HCT116 (cell line): ENCODE results near the gene DENND1A. TPM values are rescaled to one million over a fixed set of nuclear protein-coding genes. Genes with fewer than 3 reads are reported as not detected.

Source experiments
- ATAC-seq: fragments of 200-7000 bp; cut with Tn5 transposase; 2 replicates; pipeline ENCODE4 v1.9.1; 2020; ENCODE audit warnings: mild to moderate bottlenecking, moderate library complexity
- BruUV-seq: library from RNA; stranded (reverse); fragments of 400-500 nt; replicated peaks from 2 replicates; lab custom pipeline; 2021; lab: Mats Ljungman, UMichigan
- CTCF ChIA-PET: fragments of 300-600 bp; sonication (Branson Sonifier 250); formaldehyde crosslinking; loops from one replicate; lab custom pipeline; 2021; ENCODE audit warnings: antibody characterized with exemption; lab: Charles Lee
- POLR2A ChIA-PET: fragments of 300-600, 350-600 bp; sonication (Branson Sonifier 250); formaldehyde crosslinking; loops from one replicate; lab custom pipeline; 2021; ENCODE audit warnings: antibody characterized with exemption; lab: Charles Lee
- RAD21 ChIA-PET, 2 experiments: fragments of 300-600 bp; sonication (Branson Sonifier 250); formaldehyde crosslinking; loops; one replicate each; lab custom pipeline; 2023; ENCODE audit warnings: low total read pairs in 2 of 2; ENCODE audit not compliant: uncharacterized antibody in 2 of 2, unreplicated experiment in 2 of 2, low non-redundant PET in 1 of 2; lab: Charles Lee
- DNase-seq: peaks from one replicate; pipeline ENCODE4 v3.0.0-alpha.2; 2010; ENCODE audit warnings: low read depth, low spot score
- H2AFZ ChIP-seq: fragments of 200-600 bp; shearing (Covaris generic), sonication (generic); 2 replicates; pipeline ENCODE4 v1.6.1; 2017; ENCODE audit warnings: low read depth, mixed run types, mixed read lengths, antibody characterized with exemption, low read length; ENCODE audit not compliant: poor library complexity, severe bottlenecking
- H3K27ac ChIP-seq: 2 replicates; pipeline ENCODE4 v1.5.1; 2012; ENCODE audit warnings: low read depth, low read length
- H3K27me3 ChIP-seq: fragments of 200-600 bp; sonication (generic); 2 replicates; pipeline ENCODE4 v1.6.1; 2016; ENCODE audit warnings: mixed run types, low read length, mixed read lengths; ENCODE audit not compliant: insufficient read depth
- H3K36me3 ChIP-seq, 2 experiments: fragments of 200-500 bp in 1 of 2; fragments of 200-600 bp in 1 of 2; sonication (Bioruptor generic) in 1 of 2; sonication (generic) in 1 of 2; 2 replicates each; pipeline versions ENCODE4 v1.5.1 to v1.6.1; 2014 to 2016; ENCODE audit warnings: low read length in 2 of 2, inconsistent platforms in 1 of 2, mixed read lengths in 1 of 2, mixed run types in 1 of 2; ENCODE audit not compliant: insufficient read depth in 2 of 2, control insufficient read depth in 1 of 2
- H3K4me1 ChIP-seq, 2 experiments: fragments of 200-600 bp in 1 of 2; sonication (generic) in 1 of 2; 2 replicates each; pipeline versions ENCODE4 v1.5.1 to v1.6.1; 2012 to 2017; ENCODE audit warnings: low read length in 2 of 2, inconsistent platforms in 1 of 2, mild to moderate bottlenecking in 1 of 2, mixed read lengths in 1 of 2, mixed run types in 1 of 2, moderate library complexity in 1 of 2; ENCODE audit not compliant: insufficient read depth in 2 of 2, control insufficient read depth in 1 of 2
- H3K4me2 ChIP-seq: fragments of 200-600 bp; sonication (generic); 2 replicates; pipeline ENCODE4 v1.6.1; 2017; ENCODE audit warnings: mixed run types, low read length, mixed read lengths
- H3K4me3 ChIP-seq, 2 experiments: fragments of 200-600 bp in 1 of 2; sonication (generic) in 1 of 2; replicated peaks in 1 of 2; 2 replicates each; pipeline ENCODE4 v1.5.1; 2011 to 2016; ENCODE audit warnings: low read length in 2 of 2, control low read depth in 1 of 2, low read depth in 1 of 2, mild to moderate bottlenecking in 1 of 2, mixed read lengths in 1 of 2, mixed run types in 1 of 2
- H3K79me2 ChIP-seq: fragments of 200-600 bp; sonication (generic); 2 replicates; pipeline ENCODE4 v1.6.1; 2017; ENCODE audit warnings: mild to moderate bottlenecking, mixed run types, low read length, moderate library complexity, mixed read lengths; ENCODE audit not compliant: insufficient read depth
- H3K9ac ChIP-seq: fragments of 200-600 bp; sonication (generic); 2 replicates; pipeline ENCODE4 v1.6.1; 2016; ENCODE audit warnings: low read length, mixed read lengths
- H3K9me2 ChIP-seq: fragments of 200-600 bp; sonication (generic), shearing (Covaris generic); 2 replicates; pipeline ENCODE4 v1.6.1; 2017; ENCODE audit warnings: mixed run types, mild to moderate bottlenecking, moderate library complexity; ENCODE audit not compliant: insufficient read depth
- H3K9me3 ChIP-seq, 2 experiments: fragments of 200-500 bp in 1 of 2; fragments of 200-600 bp in 1 of 2; sonication (Bioruptor generic) in 1 of 2; sonication (generic) in 1 of 2; 2 replicates each; pipeline ENCODE4 v1.6.1; 2014 to 2017; ENCODE audit warnings: low read length in 2 of 2, mixed read lengths in 2 of 2, inconsistent platforms in 1 of 2, low read depth in 1 of 2, mild to moderate bottlenecking in 1 of 2, mixed run types in 1 of 2, moderate library complexity in 1 of 2; ENCODE audit not compliant: control insufficient read depth in 1 of 2, insufficient read depth in 1 of 2
- H4K20me1 ChIP-seq: fragments of 200-600 bp; sonication (generic), shearing (Covaris generic); 2 replicates; pipeline ENCODE4 v1.6.1; 2017; ENCODE audit warnings: mixed run types, mild to moderate bottlenecking, moderate library complexity; ENCODE audit not compliant: insufficient read depth
- ATF3 ChIP-seq: IDR thresholded peaks from 2 replicates; pipeline ENCODE4 v1.6.1; 2012
- CBX3 ChIP-seq: IDR thresholded peaks from 2 replicates; pipeline ENCODE4 v1.6.1; 2012; ENCODE audit warnings: low read depth
- ELF1 ChIP-seq: IDR thresholded peaks from 2 replicates; pipeline ENCODE4 v1.6.1; 2012; ENCODE audit warnings: low read depth, borderline replicate concordance
- EZH2 ChIP-seq: fragments of 200-600 bp; sonication (generic); IDR thresholded peaks from 2 replicates; pipeline ENCODE4 v1.6.1; 2017; ENCODE audit warnings: antibody characterized with exemption, mixed run types
- RAD21 ChIP-seq: IDR thresholded peaks from 2 replicates; pipeline ENCODE4 v1.6.1; 2012; ENCODE audit warnings: low read depth, mild to moderate bottlenecking
- SIN3A ChIP-seq: IDR thresholded peaks from 2 replicates; pipeline ENCODE4 v1.6.1; 2012; ENCODE audit warnings: low read depth
- SRF ChIP-seq: IDR thresholded peaks from 2 replicates; pipeline ENCODE4 v1.6.1; 2012; ENCODE audit warnings: low read depth
- TCF7L2 ChIP-seq: IDR thresholded peaks from 2 replicates; pipeline ENCODE4 v1.7.0; 2011; ENCODE audit warnings: borderline replicate concordance, inconsistent platforms; ENCODE audit not compliant: insufficient read depth, insufficient read length; ENCODE audit errors: extremely low read depth
- YY1 ChIP-seq: IDR thresholded peaks from 2 replicates; pipeline ENCODE4 v1.6.1; 2011; ENCODE audit warnings: low read length, low read depth, moderate library complexity, mild to moderate bottlenecking; ENCODE audit not compliant: insufficient replicate concordance; ENCODE audit errors: extremely low read depth
- intact Hi-C: fragments of 100-400 bp; cut with micrococcal nuclease; formaldehyde crosslinking; loops from 2 replicates; pipeline ENCODE4 v1.10.0; 2022
- total RNA-seq: library from RNA; stranded (reverse); gene quantifications from one replicate; pipeline ENCODE4 v1.2.1, GENCODE V29; 2021; ENCODE audit not compliant: unreplicated experiment

DENND1A gene
- total RNA-seq, 1 experiment from 2014 or later = 33.0 TPM

- TF ChIP-seq ATF3 (no peak), SRF (no peak), RAD21 (no peak), SIN3A (no peak), EZH2 (no peak), TCF7L2 (no peak), YY1 (no peak), CBX3 (no peak), ELF1 (no peak)
These were observed 274.1 kb downstream of the DENND1A start (continued) for GRCh38 chr9:123655681-123656423.

GRCh38 chr9:123654994-123655637 is 274.8 kb downstream of the DENND1A start:
- Histone ChIP-seq H3K9ac (no peak overlapping the region), H3K9me3 (no peaks in the 10 kb centered on the region), H3K36me3 (no peaks in the 10 kb centered on the region), H3K27ac (no peak overlapping the region), H2AFZ (no peak overlapping the region)
- ChIA-PET POLR2A (no interaction called here), CTCF (no interaction called here)
- intact Hi-C loops = no loop called here
- no peak for ATAC-seq
- no peak for TF ChIP-seq SIN3A
- TF ChIP-seq, all 23 proteins: peak for 0
- H3K27me3 ChIP-seq = no peaks in the 10 kb centered on the region
- H3K4me1 ChIP-seq = no peaks in the 10 kb centered on the region
- no peaks in the 10 kb centered on the region for H3K9me2 ChIP-seq
- RAD21 ChIA-PET = no interaction called here
- BruUV-seq = no TSS peak
- H4K20me1 ChIP-seq = no peaks in the 10 kb centered on the region
- H3K4me2 ChIP-seq = no peak overlapping the region
- no peak overlapping the region for H3K4me3 ChIP-seq
- H3K79me2 ChIP-seq = no peaks in the 10 kb centered on the region
- DNase-seq = no peak
